Stomach (tissue), 4 donors: ENCODE data around the gene PARP9.

Experiments used
- EP300 ChIP-seq: sonication (generic); formaldehyde crosslinking; IDR thresholded peaks from one replicate; pipeline ENCODE4 v1.6.1; 2017; ENCODE audit warnings: antibody characterized with exemption
- POLR2A ChIP-seq, 4 donors: fragments of 450-650 bp; IDR thresholded peaks; one replicate each; pipeline ENCODE4 v1.6.1; 2016; ENCODE audit warnings: antibody characterized with exemption in 4 of 4, control low read depth in 2 of 4, mild to moderate bottlenecking in 1 of 4, moderate library complexity in 1 of 4
- TF ChIP-seq, protein P1 (sequence below), 7 experiments: fragments of 450-650 bp in 4 of 7; fragments of 200-600 bp in 3 of 7; sonication (generic) in 3 of 7; IDR thresholded peaks; one replicate each; pipeline ENCODE4 v1.5.1; 2016 to 2019; ENCODE audit warnings: antibody characterized with exemption in 7 of 7, control low read depth in 2 of 7, mild to moderate bottlenecking in 1 of 7

DNA sequence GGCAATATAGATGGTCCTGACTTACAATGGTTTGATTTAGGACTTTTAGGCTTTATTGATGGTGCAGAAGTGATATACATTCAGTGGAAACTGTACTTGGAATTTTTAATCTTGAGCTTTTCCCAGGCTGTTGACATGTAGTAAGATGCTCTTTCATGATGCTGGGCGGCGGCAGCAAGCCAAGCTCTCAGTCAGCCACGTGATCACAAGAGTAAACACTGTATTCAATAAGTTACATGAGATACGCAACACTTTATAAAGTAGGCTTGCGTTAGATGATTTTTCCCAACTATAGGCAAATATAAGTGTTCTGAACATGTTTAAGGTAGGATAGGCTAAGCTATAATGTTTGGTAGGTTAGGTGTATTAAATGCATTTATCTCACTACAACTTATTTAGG is 17.9 kb downstream of the PARP9 start:
- TF ChIP-seq, protein P1, sequence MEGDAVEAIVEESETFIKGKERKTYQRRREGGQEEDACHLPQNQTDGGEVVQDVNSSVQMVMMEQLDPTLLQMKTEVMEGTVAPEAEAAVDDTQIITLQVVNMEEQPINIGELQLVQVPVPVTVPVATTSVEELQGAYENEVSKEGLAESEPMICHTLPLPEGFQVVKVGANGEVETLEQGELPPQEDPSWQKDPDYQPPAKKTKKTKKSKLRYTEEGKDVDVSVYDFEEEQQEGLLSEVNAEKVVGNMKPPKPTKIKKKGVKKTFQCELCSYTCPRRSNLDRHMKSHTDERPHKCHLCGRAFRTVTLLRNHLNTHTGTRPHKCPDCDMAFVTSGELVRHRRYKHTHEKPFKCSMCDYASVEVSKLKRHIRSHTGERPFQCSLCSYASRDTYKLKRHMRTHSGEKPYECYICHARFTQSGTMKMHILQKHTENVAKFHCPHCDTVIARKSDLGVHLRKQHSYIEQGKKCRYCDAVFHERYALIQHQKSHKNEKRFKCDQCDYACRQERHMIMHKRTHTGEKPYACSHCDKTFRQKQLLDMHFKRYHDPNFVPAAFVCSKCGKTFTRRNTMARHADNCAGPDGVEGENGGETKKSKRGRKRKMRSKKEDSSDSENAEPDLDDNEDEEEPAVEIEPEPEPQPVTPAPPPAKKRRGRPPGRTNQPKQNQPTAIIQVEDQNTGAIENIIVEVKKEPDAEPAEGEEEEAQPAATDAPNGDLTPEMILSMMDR (IDR thresholded peaks at IDR 0.05): no peak
- TF ChIP-seq POLR2A (IDR thresholded peaks at IDR 0.05) (no peak), EP300 (no peak)
